Measurements from ENCODE around the gene AK2.

The AK2 gene

DNA sequence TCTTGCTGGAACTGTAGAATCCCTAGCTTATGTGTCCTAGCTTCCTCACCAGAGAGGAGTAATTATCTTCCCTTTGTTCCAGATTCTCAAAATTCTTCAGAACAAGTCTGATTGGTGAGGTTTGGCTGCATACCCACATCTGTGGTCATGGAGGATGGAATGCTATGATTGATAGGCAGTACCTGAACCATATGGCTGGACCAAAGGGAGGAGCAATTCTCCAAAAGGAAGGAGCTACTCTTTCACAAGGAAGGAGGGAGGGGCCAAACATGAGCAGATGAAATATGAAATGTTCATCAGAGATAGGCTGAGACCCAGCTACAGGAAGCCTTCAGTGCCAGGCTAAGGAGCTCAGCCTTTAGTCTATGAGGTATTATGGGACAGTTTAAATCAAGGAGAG, 67.1 kb downstream of the AK2 start:
- DNase-seq: no peak

- DNase-seq: no peak
Measured at GRCh38 chr1:32967888-32968568, 68.7 kb downstream of the AK2 start.

DNA sequence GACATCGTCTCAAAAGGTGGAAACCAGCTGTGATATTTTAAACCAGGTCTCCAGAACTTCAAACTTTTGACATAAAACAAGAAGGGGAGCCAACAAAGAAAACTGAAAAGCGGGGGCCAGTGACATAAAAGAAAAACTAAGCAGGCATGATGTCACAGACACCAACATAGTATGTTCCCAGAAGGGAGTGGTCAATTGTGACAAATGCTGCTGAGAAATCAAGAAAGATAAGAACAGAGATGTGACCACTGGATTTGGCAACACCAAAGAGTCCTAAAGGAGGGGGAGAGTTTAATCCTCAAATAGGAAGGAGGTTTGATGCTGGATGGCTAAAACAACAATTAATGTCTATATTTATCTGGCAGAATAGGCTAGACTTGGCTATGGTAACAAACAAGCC, 69.8 kb downstream of the AK2 start:
- DNase-seq: no peak

- no peak for DNase-seq
Measured at GRCh38 chr1:32965251-32965747, 71.4 kb downstream of the AK2 start.

DNA sequence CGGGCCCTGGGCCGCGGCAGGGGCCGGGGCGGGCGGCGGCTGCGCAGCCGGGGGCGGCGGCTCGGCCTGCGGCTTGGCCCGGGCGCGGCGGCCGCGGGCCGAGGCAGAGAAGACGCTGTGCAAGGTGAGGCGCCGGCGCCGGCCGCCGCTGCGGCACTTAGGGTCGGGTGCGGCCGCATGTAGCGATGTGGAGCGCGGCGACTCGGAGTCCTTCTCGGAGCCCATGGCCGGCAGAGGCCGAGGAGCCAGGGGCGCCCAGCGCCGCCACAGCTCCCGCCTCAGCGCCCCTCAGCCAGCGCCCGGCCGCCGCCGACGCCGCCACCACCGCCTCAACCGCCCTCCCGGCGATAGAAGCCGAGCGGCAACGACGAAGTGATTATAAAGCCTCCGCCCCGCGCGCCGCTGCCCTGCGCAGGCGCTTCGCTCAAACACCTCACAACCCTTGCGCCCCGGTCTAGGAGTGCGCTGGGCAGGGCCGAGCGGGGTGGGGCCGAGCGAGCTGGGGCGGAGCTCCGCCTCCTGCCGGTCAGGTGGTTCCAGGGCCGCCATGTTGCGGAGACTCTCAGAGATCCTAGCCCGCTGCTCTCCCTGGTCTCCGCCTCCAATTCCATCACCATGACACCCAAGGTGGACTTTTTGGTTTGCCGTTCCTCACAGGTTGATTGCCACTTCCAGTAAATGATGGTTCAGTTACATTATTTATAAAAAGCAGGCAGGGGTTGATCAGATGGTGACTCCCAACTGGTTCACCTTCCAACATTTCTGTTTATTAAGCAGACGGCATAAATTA, 72.0 kb downstream of the AK2 start, which contains the start of gene RNF19B:
Gene RNF19B (minus strand): TSS at position 349 of the 790 bp plus-strand sequence. CDS start 124 bp downstream, at position 225.
- peak; percentile 91 for DNase-seq

DNA sequence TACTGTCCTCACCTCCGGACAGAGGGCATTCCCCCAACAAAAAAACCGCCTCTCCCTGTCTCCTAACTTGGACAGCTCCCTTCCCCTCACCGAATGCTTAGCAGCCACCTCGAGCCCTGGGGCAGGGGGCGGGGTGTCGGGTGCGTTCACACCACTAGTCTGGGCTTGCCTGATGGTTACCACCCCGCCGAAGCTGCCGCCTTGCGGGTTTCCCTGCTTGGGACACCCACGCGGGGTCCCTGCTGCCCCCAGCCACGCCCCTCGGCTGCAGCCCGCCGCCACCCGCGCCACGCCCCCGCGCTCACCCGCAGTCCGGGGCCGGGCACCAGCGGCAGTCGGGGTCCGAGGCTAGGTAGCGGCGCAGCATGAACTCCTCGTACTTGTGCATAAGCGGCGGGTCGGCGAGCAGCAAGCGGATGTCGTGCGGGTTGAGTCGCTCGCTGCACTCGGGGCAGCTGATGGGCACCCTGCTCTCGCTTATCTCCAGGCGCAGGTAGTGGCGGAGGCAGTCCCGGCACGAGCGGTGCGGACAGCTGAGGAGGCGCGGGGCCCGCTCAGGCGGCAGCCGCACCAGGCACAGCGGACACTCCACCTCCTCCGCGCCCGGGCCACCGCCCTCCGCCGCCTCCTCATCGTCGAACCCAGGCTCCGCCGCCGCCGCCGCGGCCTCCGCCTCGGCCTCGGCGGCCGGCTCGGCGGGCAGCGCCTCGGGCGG, 72.8 kb downstream of the AK2 start:
- peak; percentile 51 for DNase-seq

- no peak for DNase-seq
Measured at GRCh38 chr1:32962248-32962896, 74.3 kb downstream of the AK2 start.

DNA sequence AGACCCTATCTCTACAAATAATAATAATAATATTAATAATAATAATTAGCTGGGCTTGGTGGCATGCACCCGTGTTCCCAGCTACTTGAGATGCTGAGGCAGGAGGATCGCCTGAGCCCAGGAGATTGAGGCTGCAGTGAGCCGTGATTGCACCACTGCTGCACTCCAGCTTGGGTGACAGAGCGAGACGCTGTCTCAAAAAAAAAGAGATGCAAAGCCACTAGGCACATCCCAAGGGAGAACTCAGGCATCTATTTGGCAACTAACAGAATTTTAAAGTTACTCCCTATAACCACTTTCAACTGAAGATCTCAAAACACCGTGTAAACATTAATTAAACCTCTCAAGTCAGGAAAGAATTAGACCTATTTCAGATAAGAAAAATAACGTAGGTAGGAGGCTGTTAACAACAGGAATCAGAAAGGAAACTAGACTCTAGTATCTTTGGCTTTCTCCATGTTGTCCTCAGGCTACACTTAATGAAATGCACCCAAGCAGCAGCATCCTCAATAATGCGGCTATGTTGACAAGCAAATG, 75.8 kb downstream of the AK2 start:
- no peak for DNase-seq

GRCh38 chr1:32960342-32960741, 76.3 kb downstream of the AK2 start:
- DNase-seq: no peak

GRCh38 chr1:32958827-32959226, 77.9 kb downstream of the AK2 start:
- DNase-seq: no peak
